Astrocyte (in vitro differentiated cells and primary cell): ENCODE results near the gene B3GNT7.
"Not testable (repeated sequence)": the region's sequence is repeated elsewhere in the genome, so short reads cannot be mapped to it uniquely, and the experiment has no call there.

Source experiments
- EZH2 ChIP-seq: IDR thresholded peaks from 2 replicates; pipeline ENCODE4 v1.6.1; 2012; ENCODE audit warnings: mild to moderate bottlenecking, low read length, inconsistent platforms; ENCODE audit not compliant: insufficient read depth
- TF ChIP-seq, protein P1 (sequence below): IDR thresholded peaks from 2 replicates; pipeline ENCODE4 v1.5.1; 2011; ENCODE audit warnings: low read depth, mild to moderate bottlenecking, inconsistent platforms, low read length, moderate library complexity; ENCODE audit not compliant: insufficient read depth

DNA sequence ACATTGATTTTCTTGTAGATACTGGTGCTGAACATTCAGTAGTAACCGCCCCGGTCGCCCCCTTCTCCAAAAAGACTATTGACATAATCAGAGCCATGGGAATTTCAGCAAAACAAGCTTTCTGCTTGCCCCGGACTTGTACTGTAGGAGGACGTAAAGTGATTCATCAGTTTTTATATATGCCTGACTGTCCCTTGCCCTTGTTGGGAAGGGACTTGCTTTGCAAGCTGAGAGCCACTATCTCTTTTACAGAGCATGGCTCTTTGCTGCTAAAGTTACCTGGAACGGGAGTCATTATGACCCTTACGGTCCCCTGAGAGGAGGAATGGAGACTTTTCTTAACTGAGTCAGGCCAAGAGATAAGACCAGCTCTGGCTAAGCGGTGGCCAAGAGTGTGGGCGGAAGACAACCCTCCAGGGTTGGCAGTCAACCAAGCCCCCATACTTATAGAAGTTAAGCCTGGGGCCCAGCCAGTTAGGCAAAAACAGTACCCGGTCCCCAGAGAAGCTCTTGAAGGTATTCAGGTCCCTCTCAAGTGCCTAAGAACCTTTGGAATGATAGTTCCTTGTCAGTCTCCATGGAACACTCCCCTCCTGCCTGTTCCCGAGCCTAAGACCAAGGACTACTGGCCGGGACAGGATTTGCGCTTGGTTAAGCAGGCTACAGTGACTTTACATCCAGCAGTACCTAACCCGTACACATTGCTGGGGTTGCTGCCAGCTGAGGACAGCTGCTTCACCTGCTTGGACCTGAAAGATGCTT, 8.1 kb downstream of the B3GNT7 start:
- TF ChIP-seq, protein P1, sequence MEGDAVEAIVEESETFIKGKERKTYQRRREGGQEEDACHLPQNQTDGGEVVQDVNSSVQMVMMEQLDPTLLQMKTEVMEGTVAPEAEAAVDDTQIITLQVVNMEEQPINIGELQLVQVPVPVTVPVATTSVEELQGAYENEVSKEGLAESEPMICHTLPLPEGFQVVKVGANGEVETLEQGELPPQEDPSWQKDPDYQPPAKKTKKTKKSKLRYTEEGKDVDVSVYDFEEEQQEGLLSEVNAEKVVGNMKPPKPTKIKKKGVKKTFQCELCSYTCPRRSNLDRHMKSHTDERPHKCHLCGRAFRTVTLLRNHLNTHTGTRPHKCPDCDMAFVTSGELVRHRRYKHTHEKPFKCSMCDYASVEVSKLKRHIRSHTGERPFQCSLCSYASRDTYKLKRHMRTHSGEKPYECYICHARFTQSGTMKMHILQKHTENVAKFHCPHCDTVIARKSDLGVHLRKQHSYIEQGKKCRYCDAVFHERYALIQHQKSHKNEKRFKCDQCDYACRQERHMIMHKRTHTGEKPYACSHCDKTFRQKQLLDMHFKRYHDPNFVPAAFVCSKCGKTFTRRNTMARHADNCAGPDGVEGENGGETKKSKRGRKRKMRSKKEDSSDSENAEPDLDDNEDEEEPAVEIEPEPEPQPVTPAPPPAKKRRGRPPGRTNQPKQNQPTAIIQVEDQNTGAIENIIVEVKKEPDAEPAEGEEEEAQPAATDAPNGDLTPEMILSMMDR = not testable (repeated sequence)
- TF ChIP-seq EZH2 = not testable (repeated sequence)
